HCEC 1CT (cell line): ENCODE measurements around the gene EXOSC10.

Experiments used
- DNase-seq: peaks from one replicate; pipeline ENCODE4 v3.0.0-alpha.2; 2017

EXOSC10 gene

GRCh38 chr1:11099310-11100148 lies at the start of gene EXOSC10:
Gene EXOSC10, minus strand, starts transcription at chr1:11099869. Its CDS starts 38 bp downstream, at chr1:11099831.
- DNase-seq, result peak; percentile 84

- DNase-seq, result no peak
Measured at GRCh38 chr1:11147197-11147770, 47.6 kb upstream of the EXOSC10 start.

GRCh38 chr1:11145741-11146140 lies 46.1 kb upstream of the EXOSC10 start:
- DNase-seq, result no peak

GRCh38 chr1:11144570-11145256 lies 45.0 kb upstream of the EXOSC10 start:
- DNase-seq, result no peak

GRCh38 chr1:11143907-11144306 lies 44.2 kb upstream of the EXOSC10 start:
- no peak for DNase-seq

- DNase-seq, result no peak
Measured at GRCh38 chr1:11143401-11143800, 43.7 kb upstream of the EXOSC10 start.

- no peak for DNase-seq
Measured at GRCh38 chr1:11142618-11143391, 43.1 kb upstream of the EXOSC10 start.

- peak; percentile 64 for DNase-seq
Measured at GRCh38 chr1:11138952-11139351, 39.3 kb upstream of the EXOSC10 start.

- no peak for DNase-seq
Measured at GRCh38 chr1:11138029-11138428, 38.4 kb upstream of the EXOSC10 start.

- peak; percentile 72 for DNase-seq
Measured at GRCh38 chr1:11134898-11135266, 35.2 kb upstream of the EXOSC10 start.

GRCh38 chr1:11134251-11134897 lies 34.7 kb upstream of the EXOSC10 start:
- peak; percentile 52 for DNase-seq

GRCh38 chr1:11132563-11133293 lies 33.1 kb upstream of the EXOSC10 start:
- no peak for DNase-seq

- DNase-seq, result no peak
Measured at GRCh38 chr1:11131816-11132215, 32.1 kb upstream of the EXOSC10 start.

GRCh38 chr1:11130406-11130805 lies 30.7 kb upstream of the EXOSC10 start:
- DNase-seq, result no peak

GRCh38 chr1:11129649-11130390 lies 30.2 kb upstream of the EXOSC10 start:
- DNase-seq, result no peak

GRCh38 chr1:11126569-11126968 lies 26.9 kb upstream of the EXOSC10 start:
- no peak for DNase-seq

- DNase-seq, result no peak
Measured at GRCh38 chr1:11125931-11126330, 26.3 kb upstream of the EXOSC10 start.

- DNase-seq, result no peak
Measured at GRCh38 chr1:11124965-11125364, 25.3 kb upstream of the EXOSC10 start.

GRCh38 chr1:11116318-11116717 lies 16.6 kb upstream of the EXOSC10 start:
- no peak for DNase-seq

GRCh38 chr1:11114966-11115365 lies 15.3 kb upstream of the EXOSC10 start:
- no peak for DNase-seq
